Mucosa of rectum (tissue), 2 donors: ENCODE data around the gene ERCC4.
"Not testable (repeated sequence)": the region's sequence is repeated elsewhere in the genome, so short reads cannot be mapped to it uniquely, and the experiment has no call there.

ENCODE experiments used
- H3K27ac ChIP-seq, 2 donors: one replicate each; pipeline ENCODE4 v1.7.0; 2013; ENCODE audit warnings: inconsistent platforms in 2 of 2, low read depth in 2 of 2, low read length in 2 of 2
- H3K27me3 ChIP-seq, 2 donors: one replicate each; pipeline ENCODE4 v1.7.0; 2013; ENCODE audit warnings: low read length in 2 of 2; ENCODE audit not compliant: control insufficient read depth in 2 of 2, insufficient read depth in 2 of 2
- H3K36me3 ChIP-seq, 2 donors: one replicate each; pipeline ENCODE4 v1.7.0; 2013; ENCODE audit warnings: low read length in 2 of 2; ENCODE audit not compliant: control insufficient read depth in 2 of 2, insufficient read depth in 2 of 2
- H3K4me1 ChIP-seq, 2 donors: one replicate each; pipeline ENCODE4 v1.7.0; 2013; ENCODE audit warnings: low read length in 2 of 2, mild to moderate bottlenecking in 1 of 2; ENCODE audit not compliant: control insufficient read depth in 2 of 2, insufficient read depth in 2 of 2
- H3K4me3 ChIP-seq, 2 donors: one replicate each; pipeline ENCODE4 v1.7.0; 2013; ENCODE audit warnings: low read length in 2 of 2
- H3K9ac ChIP-seq, 2 donors: one replicate each; pipeline ENCODE4 v1.7.0; 2013; ENCODE audit warnings: low read length in 2 of 2, low read depth in 1 of 2, mild to moderate bottlenecking in 1 of 2
- H3K9me3 ChIP-seq, 2 donors: one replicate each; pipeline ENCODE4 v1.7.0; 2013; ENCODE audit warnings: low read length in 2 of 2; ENCODE audit not compliant: control insufficient read depth in 2 of 2
- donor health status: healthy.
- donor health status: Normal muscosa, but diverticular disease.

The ERCC4 gene

DNA sequence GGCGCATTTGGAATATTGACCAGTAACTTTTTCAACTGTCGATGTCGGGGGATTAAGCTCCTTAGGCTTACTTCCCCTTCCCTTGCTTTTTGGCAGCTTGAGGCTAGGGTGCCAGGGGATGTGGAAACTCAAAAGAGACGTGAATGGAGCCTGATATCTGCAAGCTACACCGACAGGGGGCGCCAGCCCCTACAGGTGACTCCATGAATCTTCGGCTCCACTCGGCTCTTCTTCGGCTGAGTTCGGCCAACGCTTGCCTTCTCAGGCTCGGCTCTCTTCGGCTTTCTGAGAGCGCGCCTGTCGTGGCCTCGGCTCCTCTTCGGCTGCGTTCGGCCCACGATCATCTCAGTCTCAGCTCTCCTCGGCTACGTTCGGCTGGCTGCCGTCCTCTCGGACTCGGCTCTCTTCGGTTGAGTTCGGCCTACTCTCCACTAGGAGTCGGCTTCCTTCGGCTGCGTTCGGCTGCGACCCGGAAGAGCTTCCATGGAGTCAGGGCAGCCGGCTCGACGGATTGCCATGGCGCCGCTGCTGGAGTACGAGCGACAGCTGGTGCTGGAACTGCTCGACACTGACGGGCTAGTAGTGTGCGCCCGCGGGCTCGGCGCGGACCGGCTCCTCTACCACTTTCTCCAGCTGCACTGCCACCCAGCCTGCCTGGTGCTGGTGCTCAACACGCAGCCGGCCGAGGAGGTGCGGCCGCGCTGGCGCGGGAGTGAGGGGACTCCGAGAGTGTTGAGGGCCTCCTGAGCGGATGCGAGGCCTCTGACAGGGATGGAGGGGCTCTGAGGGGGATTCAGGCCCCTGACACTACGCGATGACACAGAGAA, at the start of gene ERCC4:
TSS of gene ERCC4 (plus strand) at position 472 of the 827 bp plus-strand sequence. CDS start at position 484, 12 bp downstream.
- H3K36me3 ChIP-seq: peaks cover 0 to 5% of the 10 kb centered on the region in 2 donors
- H3K9me3 ChIP-seq: no peaks in the 10 kb centered on the region
- H3K9ac ChIP-seq: peak within 1 kb of the TSS; percentile 96 to 97
- H3K4me1 ChIP-seq: peaks cover 9 to 15% of the 10 kb centered on the region in 2 donors
- peak within 1 kb of the TSS in 1 of 2 donors; percentile 67 for H3K27ac ChIP-seq
- H3K4me3 ChIP-seq: peak within 1 kb of the TSS; percentile 94
- no peaks in the 10 kb centered on the region for H3K27me3 ChIP-seq

DNA sequence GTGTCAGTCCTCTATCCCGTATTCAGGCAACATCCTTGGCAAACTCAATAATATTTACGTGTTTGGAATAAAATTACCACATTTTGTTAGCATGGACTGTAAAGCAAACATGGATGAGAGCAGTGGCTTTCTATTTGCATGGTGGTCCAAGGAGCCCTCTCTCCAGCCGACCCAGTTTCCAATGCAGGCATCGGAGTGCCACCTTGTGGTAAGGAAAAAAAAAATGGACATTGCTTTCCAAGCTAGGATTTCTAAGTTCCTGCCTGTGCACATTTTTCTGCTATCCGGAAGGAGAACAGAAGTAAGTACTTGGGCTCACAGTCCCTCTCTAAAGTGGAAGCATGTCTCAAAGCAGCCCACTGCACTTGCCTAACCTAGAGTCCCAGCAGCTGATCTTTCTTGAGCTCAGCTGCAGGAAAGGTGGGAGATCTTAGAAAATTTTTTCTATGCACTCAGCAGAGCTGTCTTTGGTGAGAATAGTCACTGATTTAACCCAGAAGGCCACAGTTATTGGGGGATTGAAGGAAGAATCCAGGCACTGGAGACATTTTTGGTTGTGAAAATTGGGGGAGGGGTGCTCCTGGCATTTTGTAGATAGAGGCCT, 46.0 kb upstream of the ERCC4 start:
- H3K4me1 ChIP-seq: no peaks in the 10 kb centered on the region
- peaks cover 0 to 4% of the 10 kb centered on the region in 2 donors for H3K27me3 ChIP-seq
- no peaks in the 10 kb centered on the region for H3K36me3 ChIP-seq
- H3K9me3 ChIP-seq: no peaks in the 10 kb centered on the region
- no peak overlapping the region for H3K27ac ChIP-seq
- no peak overlapping the region for H3K9ac ChIP-seq
- H3K4me3 ChIP-seq: no peak overlapping the region

DNA sequence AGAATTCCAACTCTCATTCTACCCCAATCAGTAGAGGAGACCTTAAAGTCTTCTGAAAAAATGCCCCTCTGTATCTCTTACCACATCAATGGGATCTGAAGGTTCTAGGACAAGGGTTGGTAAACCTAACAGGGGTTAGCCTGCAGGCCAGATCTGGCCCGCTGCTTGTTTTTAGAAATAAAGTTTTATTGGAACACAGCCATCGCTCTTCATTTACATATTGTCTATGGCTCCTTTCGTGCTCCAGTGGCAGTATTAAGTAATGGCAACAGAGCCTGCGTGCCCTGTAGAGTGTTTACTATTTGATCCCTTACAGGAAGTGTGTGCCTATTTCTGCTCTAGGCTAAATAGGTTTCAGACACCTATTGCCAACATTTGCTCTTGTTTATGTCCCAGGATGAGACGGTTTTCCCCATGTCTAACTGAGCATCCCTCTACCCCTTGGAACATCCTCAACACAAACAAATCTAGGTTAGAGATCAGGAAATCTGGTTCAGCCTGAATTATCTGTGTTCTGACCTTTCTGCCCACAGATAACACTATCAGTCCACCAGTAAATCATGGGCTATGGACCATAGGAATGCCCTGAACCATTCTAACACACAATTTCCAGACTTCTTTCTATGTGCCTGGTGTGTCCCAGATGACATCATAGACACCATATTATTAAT, 44.2 kb upstream of the ERCC4 start:
- Histone ChIP-seq H3K27me3 (peaks cover 0 to 4% of the 10 kb centered on the region in 2 donors), H3K36me3 (no peaks in the 10 kb centered on the region), H3K9ac (no peak overlapping the region), H3K4me3 (no peak overlapping the region), H3K27ac (no peak overlapping the region), H3K9me3 (no peaks in the 10 kb centered on the region), H3K4me1 (no peaks in the 10 kb centered on the region)

DNA sequence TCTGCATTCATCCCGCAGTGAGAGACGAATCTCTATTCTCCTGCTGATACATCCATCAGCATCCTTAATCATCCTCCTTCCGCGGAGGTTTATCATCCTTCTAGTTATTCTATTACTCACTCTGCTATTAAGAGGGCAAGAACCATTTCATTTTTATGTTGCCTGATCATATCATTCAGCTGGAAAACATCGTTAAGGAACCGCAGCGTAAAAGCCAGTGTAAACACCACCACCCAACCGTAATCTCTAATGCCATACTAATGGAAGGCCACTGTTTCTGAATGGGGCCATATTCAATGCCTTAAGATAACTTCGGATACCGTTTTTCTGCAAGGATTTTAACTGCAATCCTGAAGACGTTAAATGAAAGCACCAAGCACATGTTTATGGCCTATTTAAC, 36.7 kb upstream of the ERCC4 start:
- Histone ChIP-seq H3K4me3 (no peak overlapping the region), H3K27me3 (peaks cover 0 to 5% of the 10 kb centered on the region in 2 donors), H3K36me3 (no peaks in the 10 kb centered on the region), H3K27ac (no peak overlapping the region), H3K9ac (no peak overlapping the region), H3K4me1 (no peaks in the 10 kb centered on the region), H3K9me3 (no peaks in the 10 kb centered on the region)

DNA sequence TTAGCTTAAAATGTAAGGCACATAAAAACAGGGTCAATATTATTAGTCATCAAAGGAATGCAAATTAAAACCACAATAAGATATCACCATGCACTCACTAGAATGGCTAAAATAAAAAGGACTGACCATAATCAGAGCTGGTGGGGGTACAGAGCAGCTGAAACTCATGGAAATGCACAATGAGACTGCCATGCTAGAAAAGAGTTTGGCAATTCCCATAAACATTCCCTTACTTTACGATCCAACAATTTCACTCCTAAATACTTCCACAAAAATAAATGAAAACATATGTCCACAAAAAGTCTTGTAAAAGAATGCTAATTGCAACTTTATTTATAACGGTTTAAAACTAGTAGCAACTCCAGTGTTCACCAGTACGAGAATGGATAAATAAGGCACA, 36.1 kb upstream of the ERCC4 start:
- H3K36me3 ChIP-seq: no peaks in the 10 kb centered on the region
- H3K9ac ChIP-seq: no peak overlapping the region
- peaks cover 0 to 5% of the 10 kb centered on the region in 2 donors for H3K27me3 ChIP-seq
- H3K9me3 ChIP-seq: no peaks in the 10 kb centered on the region
- H3K4me1 ChIP-seq: no peaks in the 10 kb centered on the region
- H3K4me3 ChIP-seq: no peak overlapping the region
- H3K27ac ChIP-seq: no peak overlapping the region

DNA sequence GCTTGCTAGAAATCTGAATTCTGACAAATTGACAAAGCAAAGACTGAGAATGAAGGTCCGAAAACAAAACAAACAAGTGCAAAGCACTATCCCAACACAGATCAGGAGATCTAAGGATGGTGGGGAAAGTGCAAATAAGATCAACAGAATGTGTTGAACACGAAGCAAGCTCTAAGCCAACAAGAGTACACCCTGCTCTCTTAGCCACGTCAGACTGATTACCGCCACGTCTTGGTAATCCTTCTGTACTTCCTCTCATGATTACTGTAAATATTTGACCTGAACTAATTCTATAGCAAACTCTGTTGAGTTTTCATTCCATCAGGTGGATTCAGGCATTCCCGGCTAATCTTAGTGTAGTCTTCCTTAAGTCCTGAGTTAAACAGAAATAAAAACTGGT, 34.3 kb upstream of the ERCC4 start:
- H3K36me3 ChIP-seq: no peaks in the 10 kb centered on the region
- H3K27ac ChIP-seq: no peak overlapping the region

DNA sequence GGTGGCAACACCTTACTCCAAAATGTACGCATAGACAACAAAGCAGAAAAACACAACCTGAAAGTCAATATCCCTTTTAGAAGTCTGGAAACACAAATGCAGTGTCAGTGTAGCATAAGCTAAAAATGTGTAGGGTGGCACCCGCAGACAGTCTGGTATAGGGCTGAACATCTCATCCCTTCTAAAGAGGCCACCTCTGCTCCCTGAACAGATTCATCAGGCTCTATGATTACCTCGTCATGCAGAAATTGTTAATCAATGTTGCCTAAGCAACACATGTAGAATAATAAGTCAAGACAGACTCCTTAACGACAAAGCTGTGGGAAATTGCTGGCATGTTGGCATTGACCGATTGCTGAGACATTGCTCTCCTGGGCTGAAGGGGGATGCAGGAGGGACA, 33.3 kb upstream of the ERCC4 start:
- H3K9me3 ChIP-seq: no peaks in the 10 kb centered on the region
- no peaks in the 10 kb centered on the region for H3K36me3 ChIP-seq
- H3K9ac ChIP-seq: no peak overlapping the region
- H3K4me1 ChIP-seq: no peaks in the 10 kb centered on the region
- H3K27me3 ChIP-seq: peaks cover 0 to 5% of the 10 kb centered on the region in 2 donors
- no peak overlapping the region for H3K27ac ChIP-seq
- no peak overlapping the region for H3K4me3 ChIP-seq

More for the DNA sequence above, 34.3 kb upstream of the ERCC4 start:
- Histone ChIP-seq H3K27me3 (peaks cover 0 to 5% of the 10 kb centered on the region in 2 donors), H3K4me1 (no peaks in the 10 kb centered on the region), H3K9ac (no peak overlapping the region), H3K9me3 (no peaks in the 10 kb centered on the region), H3K4me3 (no peak overlapping the region)

DNA sequence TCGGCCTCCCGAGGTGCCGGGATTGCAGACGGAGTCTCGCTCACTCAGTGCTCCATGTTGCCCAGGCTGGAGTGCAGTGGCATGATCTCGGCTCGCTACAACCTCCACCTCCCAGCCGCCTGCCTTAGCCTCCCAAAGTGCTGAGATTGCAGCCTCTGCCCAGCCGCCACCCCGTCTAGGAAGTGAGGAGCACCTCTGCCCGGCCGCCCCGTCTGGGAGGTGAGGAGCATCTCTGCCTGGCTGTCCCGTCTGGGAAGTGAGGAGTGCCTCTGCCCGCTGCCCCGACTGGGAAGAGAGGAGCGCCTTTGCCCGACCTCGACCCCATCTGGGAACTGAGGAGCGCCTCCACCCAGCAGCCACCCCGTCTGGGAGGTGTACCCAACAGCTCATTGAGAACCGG, 30.6 kb upstream of the ERCC4 start:
- H3K4me1 ChIP-seq, H3K27me3 ChIP-seq, H3K4me3 ChIP-seq, H3K27ac ChIP-seq, H3K9ac ChIP-seq, H3K9me3 ChIP-seq, H3K36me3 ChIP-seq: not testable (repeated sequence)

DNA sequence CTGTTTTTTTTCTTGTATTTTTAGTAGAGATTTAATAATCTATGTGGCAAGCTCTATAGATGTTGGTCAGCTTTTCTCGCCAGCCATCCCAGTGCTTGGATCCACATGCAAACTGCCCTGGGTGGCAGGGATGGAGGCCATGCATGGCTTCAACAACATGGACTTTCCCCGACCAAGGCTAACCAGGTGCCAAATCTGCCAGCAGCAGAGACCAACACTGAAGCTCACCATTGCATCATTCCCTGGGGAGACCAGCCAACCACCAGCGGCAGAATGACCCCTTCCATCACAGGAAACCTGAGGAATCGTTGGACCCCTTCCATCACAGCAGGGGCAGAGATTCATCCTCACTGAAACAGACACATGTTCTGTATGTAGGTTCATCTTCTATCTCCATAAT, 27.7 kb upstream of the ERCC4 start:
- H3K9me3 ChIP-seq: no peaks in the 10 kb centered on the region
- H3K27me3 ChIP-seq: peaks cover 0 to 9% of the 10 kb centered on the region in 2 donors
- H3K9ac ChIP-seq: no peak overlapping the region
- no peaks in the 10 kb centered on the region for H3K4me1 ChIP-seq
- H3K4me3 ChIP-seq: no peak overlapping the region
- no peaks in the 10 kb centered on the region for H3K36me3 ChIP-seq
- no peak overlapping the region for H3K27ac ChIP-seq

DNA sequence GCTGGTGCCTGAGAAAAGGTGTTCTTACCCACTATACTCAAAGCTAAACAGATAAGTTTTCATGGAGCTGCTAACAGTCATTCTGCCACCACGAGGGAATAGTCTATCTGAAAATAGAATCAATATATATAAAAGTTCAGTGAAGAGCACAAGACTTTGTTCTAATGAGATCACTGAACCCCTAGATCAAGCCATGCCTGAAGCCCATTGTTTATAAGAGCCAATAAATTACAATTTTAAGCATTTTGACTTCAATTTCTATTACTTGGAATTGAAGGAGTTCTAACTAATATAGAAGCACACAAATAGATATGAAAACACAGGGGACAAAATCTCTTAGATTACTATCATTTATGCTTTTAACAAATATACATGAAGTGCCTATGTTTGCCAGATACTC, 24.4 kb upstream of the ERCC4 start:
- Histone ChIP-seq H3K27me3 (peaks cover 0 to 5% of the 10 kb centered on the region in 2 donors), H3K9me3 (no peaks in the 10 kb centered on the region), H3K9ac (no peak overlapping the region), H3K27ac (no peak overlapping the region), H3K4me3 (no peak overlapping the region), H3K36me3 (no peaks in the 10 kb centered on the region), H3K4me1 (no peaks in the 10 kb centered on the region)
